GM23338 (cell line): ENCODE data around the gene GIMAP4. TPM values are rescaled to one million over a fixed set of nuclear protein-coding genes. Genes with fewer than 3 reads are reported as not detected.

Source experiments
- ATAC-seq: fragments of 200-7000 bp; cut with Tn5 transposase; 3 replicates; pipeline ENCODE4 v1.9.1; 2020
- DNase-seq: peaks from one replicate; pipeline ENCODE4 v3.0.0-alpha.2; 2015; ENCODE audit warnings: low spot score
- H2AFZ ChIP-seq: fragments of 200-600 bp; sonication (generic); 2 replicates; pipeline ENCODE4 v1.8.0; 2016; ENCODE audit warnings: antibody characterized with exemption, mild to moderate bottlenecking, moderate library complexity
- H3F3A ChIP-seq: fragments of 200-600 bp; sonication (generic); replicated peaks from 2 replicates; pipeline ENCODE4 v1.8.0; 2017; ENCODE audit warnings: antibody characterized with exemption, mixed run types, low read depth
- H3K27ac ChIP-seq: fragments of 200-600 bp; sonication (generic); 2 replicates; pipeline ENCODE4 v1.6.1; 2016; ENCODE audit warnings: low read depth
- H3K27me3 ChIP-seq: fragments of 200-600 bp; sonication (generic); 2 replicates; pipeline ENCODE4 v1.8.0; 2016; ENCODE audit warnings: mild to moderate bottlenecking, mixed run types, moderate library complexity; ENCODE audit not compliant: insufficient read depth
- H3K36me3 ChIP-seq: fragments of 200-600 bp; sonication (generic); 2 replicates; pipeline ENCODE4 v1.8.0; 2016; ENCODE audit warnings: mild to moderate bottlenecking; ENCODE audit not compliant: insufficient read depth
- H3K4me1 ChIP-seq: fragments of 200-600 bp; sonication (generic); 2 replicates; pipeline ENCODE4 v1.8.0; 2016; ENCODE audit warnings: mild to moderate bottlenecking, moderate library complexity; ENCODE audit not compliant: insufficient read depth
- H3K4me2 ChIP-seq: fragments of 200-600 bp; sonication (generic); 2 replicates; pipeline ENCODE4 v1.7.1; 2017; ENCODE audit warnings: mixed run types
- H3K4me3 ChIP-seq: fragments of 200-600 bp; sonication (generic); 2 replicates; pipeline ENCODE4 v1.6.1; 2016; ENCODE audit warnings: mixed run types
- H3K79me2 ChIP-seq: fragments of 200-600 bp; sonication (generic); replicated peaks from 2 replicates; pipeline ENCODE4 v1.8.0; 2017; ENCODE audit warnings: mild to moderate bottlenecking; ENCODE audit not compliant: insufficient read depth
- H3K9me2 ChIP-seq: fragments of 200-600 bp; sonication (generic); 2 replicates; pipeline ENCODE4 v1.8.0; 2017; ENCODE audit not compliant: insufficient read depth
- H4K20me1 ChIP-seq: fragments of 200-600 bp; sonication (generic); replicated peaks from 2 replicates; pipeline ENCODE4 v1.8.0; 2017; ENCODE audit warnings: mild to moderate bottlenecking; ENCODE audit not compliant: insufficient read depth
- H3K27ac Mint-ChIP-seq: 2 replicates; pipeline ENCODE4 v1.8.0; 2020; ENCODE audit warnings: inconsistent platforms, mild to moderate bottlenecking, moderate library complexity, mixed read lengths
- H3K27me3 Mint-ChIP-seq: 3 replicates; pipeline ENCODE4 v1.8.0; 2022; ENCODE audit warnings: low read depth, mild to moderate bottlenecking, moderate library complexity, mixed read lengths, inconsistent platforms; ENCODE audit not compliant: insufficient read depth, poor library complexity
- H3K36me3 Mint-ChIP-seq: 3 replicates; pipeline ENCODE4 v1.8.0; 2021; ENCODE audit warnings: low read depth, mild to moderate bottlenecking, inconsistent platforms, moderate library complexity, mixed read lengths
- H3K4me1 Mint-ChIP-seq: 3 replicates; pipeline ENCODE4 v1.8.0; 2020; ENCODE audit warnings: mild to moderate bottlenecking, inconsistent platforms, mixed read lengths
- H3K4me3 Mint-ChIP-seq: 3 replicates; pipeline ENCODE4 v1.8.0; 2021; ENCODE audit warnings: moderate library complexity, mild to moderate bottlenecking, inconsistent platforms, mixed read lengths
- H3K9me3 Mint-ChIP-seq: 3 replicates; pipeline ENCODE4 v1.8.0; 2020; ENCODE audit warnings: moderate library complexity, mild to moderate bottlenecking, inconsistent platforms, mixed read lengths
- CREB1 ChIP-seq: fragments of 250-450 bp; sonication (Bioruptor Pico); IDR thresholded peaks from 2 replicates; pipeline ENCODE4 v1.5.0; 2020; ENCODE audit warnings: low read depth, mild to moderate bottlenecking, moderate library complexity
- CTCF ChIP-seq, 2 experiments: fragments of 200-600 bp in 1 of 2; sonication (generic) in 1 of 2; conservative IDR thresholded peaks; 2 replicates each; pipeline versions ENCODE4 v1.5.1 to v1.6.1; 2016 to 2017; ENCODE audit warnings: antibody characterized with exemption in 2 of 2, low read depth in 2 of 2, mild to moderate bottlenecking in 2 of 2, moderate library complexity in 1 of 2
- ETS1 ChIP-seq: IDR thresholded peaks from 2 replicates; pipeline ENCODE4 v1.6.1; 2016; ENCODE audit warnings: antibody characterized with exemption
- EZH2 ChIP-seq: fragments of 200-600 bp; sonication (generic); IDR thresholded peaks from one replicate; pipeline ENCODE4 v1.8.0; 2017; ENCODE audit warnings: antibody characterized with exemption, mild to moderate bottlenecking, low read depth; ENCODE audit not compliant: unreplicated experiment
- EZH2phosphoT487 ChIP-seq: fragments of 200-600 bp; sonication (generic); IDR thresholded peaks from one replicate; pipeline ENCODE4 v1.8.1; 2018; ENCODE audit warnings: antibody characterized with exemption; ENCODE audit not compliant: unreplicated experiment
- JUNB ChIP-seq: IDR thresholded peaks from one replicate; pipeline ENCODE4 v1.6.1; 2016; ENCODE audit warnings: antibody characterized with exemption; ENCODE audit not compliant: unreplicated experiment
- NANOG ChIP-seq: IDR thresholded peaks from 2 replicates; pipeline ENCODE4 v1.6.1; 2016; ENCODE audit warnings: antibody characterized with exemption, borderline replicate concordance
- POLR2AphosphoS5 ChIP-seq: IDR thresholded peaks from 2 replicates; pipeline ENCODE4 v1.6.1; 2016; ENCODE audit warnings: antibody characterized with exemption, low read depth
- REST ChIP-seq: IDR thresholded peaks from one replicate; pipeline ENCODE4 v1.6.1; 2018; ENCODE audit warnings: antibody characterized with exemption; ENCODE audit not compliant: unreplicated experiment
- STAT1 ChIP-seq: IDR thresholded peaks from one replicate; pipeline ENCODE4 v1.6.1; 2016; ENCODE audit warnings: antibody characterized with exemption; ENCODE audit not compliant: unreplicated experiment
- ZNF114 ChIP-seq: fragments of 250-450 bp; sonication (Bioruptor Pico); IDR thresholded peaks from 2 replicates; pipeline ENCODE4 v1.5.0; 2020; ENCODE audit warnings: mild to moderate bottlenecking, moderate library complexity
- ZNF331 ChIP-seq: fragments of 250-450 bp; sonication (Bioruptor Pico); IDR thresholded peaks from 2 replicates; pipeline ENCODE4 v1.5.0; 2020; ENCODE audit warnings: low read depth, mild to moderate bottlenecking, moderate library complexity
- ZNF462 ChIP-seq: fragments of 250-450 bp; sonication (Bioruptor Pico); IDR thresholded peaks from 2 replicates; pipeline ENCODE4 v1.5.0; 2020; ENCODE audit warnings: mild to moderate bottlenecking, moderate library complexity
- polyA plus RNA-seq: library from polyadenylated mRNA; unstranded; fragments of >200 nt; fragmentation: Nextera tagmentation; extraction: Ambion mirVana; gene quantifications from 2 replicates; pipeline ENCODE4 v1.2.1, GENCODE V29; 2016
- total RNA-seq: library from RNA; depleted of rRNA; stranded (reverse); fragments of >200 nt; shearing (Covaris generic); gene quantifications from 2 replicates; pipeline ENCODE4 v1.2.3, GENCODE V29; 2014

GIMAP4 gene
- total and polyA plus RNA-seq, 2 experiments from 2014 or later = not detected

GRCh38 chr7:150612925-150613324, 45.7 kb downstream of the GIMAP4 start:
- Histone ChIP-seq H3K4me1 (no peaks in the 10 kb centered on the region), H3K4me3 (no peak overlapping the region), H3K36me3 (no peaks in the 10 kb centered on the region), H3K27me3 (no peaks in the 10 kb centered on the region), H3K27ac (no peak overlapping the region), H3K9me2 (peaks cover 19% of the 10 kb centered on the region; the same call in 1 of the 2 replicates), H3K4me2 (no peak overlapping the region), H3K79me2 (no peaks in the 10 kb centered on the region), H2AFZ (no peak overlapping the region), H3F3A (no peaks in the 10 kb centered on the region), H4K20me1 (no peaks in the 10 kb centered on the region)
- no peak overlapping the region for H3K27ac Mint-ChIP-seq
- no peak for TF ChIP-seq ETS1
- TF ChIP-seq ZNF462 (CRISPR knock-in tag) = no peak
- no peak for TF ChIP-seq ZNF114 (CRISPR knock-in tag)
- no peak for TF ChIP-seq EZH2
- TF ChIP-seq NANOG = no peak
- no peak for TF ChIP-seq REST
- no peak for TF ChIP-seq ZNF331 (CRISPR knock-in tag)
- TF ChIP-seq EZH2phosphoT487 = no peak
- TF ChIP-seq CREB1 (CRISPR knock-in tag) = no peak
- no peak for TF ChIP-seq JUNB
- TF ChIP-seq POLR2AphosphoS5 = no peak
- no peak for TF ChIP-seq CTCF (conservative IDR thresholded peaks at IDR 0.05; ENCODE audit: low read depth in 2 of 2)
- no peak for TF ChIP-seq STAT1
- H3K9me3 Mint-ChIP-seq = peaks cover 4% of the 10 kb centered on the region; the same call in 1 of the 3 replicates
- no peaks in the 10 kb centered on the region for H3K4me1 Mint-ChIP-seq
- no peak for ATAC-seq
- H3K4me3 Mint-ChIP-seq = no peak overlapping the region
- no peak for DNase-seq
- no peaks in the 10 kb centered on the region for H3K36me3 Mint-ChIP-seq
- H3K27me3 Mint-ChIP-seq = no peaks in the 10 kb centered on the region
